GM23338 (cell line): ENCODE data around the gene BCAP31. TPM values are rescaled to one million over a fixed set of nuclear protein-coding genes. Genes with fewer than 3 reads are reported as not detected.
A peak's percentile ranks its signal among the peaks of the same experiment; 100 is the strongest.

ENCODE experiments used
- ATAC-seq: fragments of 200-7000 bp; cut with Tn5 transposase; 3 replicates; pipeline ENCODE4 v1.9.1; 2020
- DNase-seq: peaks from one replicate; pipeline ENCODE4 v3.0.0-alpha.2; 2015; ENCODE audit warnings: low spot score
- H2AFZ ChIP-seq: fragments of 200-600 bp; sonication (generic); 2 replicates; pipeline ENCODE4 v1.8.0; 2016; ENCODE audit warnings: antibody characterized with exemption, mild to moderate bottlenecking, moderate library complexity
- H3F3A ChIP-seq: fragments of 200-600 bp; sonication (generic); replicated peaks from 2 replicates; pipeline ENCODE4 v1.8.0; 2017; ENCODE audit warnings: antibody characterized with exemption, mixed run types, low read depth
- H3K27ac ChIP-seq: fragments of 200-600 bp; sonication (generic); 2 replicates; pipeline ENCODE4 v1.6.1; 2016; ENCODE audit warnings: low read depth
- H3K27me3 ChIP-seq: fragments of 200-600 bp; sonication (generic); 2 replicates; pipeline ENCODE4 v1.8.0; 2016; ENCODE audit warnings: mild to moderate bottlenecking, mixed run types, moderate library complexity; ENCODE audit not compliant: insufficient read depth
- H3K36me3 ChIP-seq: fragments of 200-600 bp; sonication (generic); 2 replicates; pipeline ENCODE4 v1.8.0; 2016; ENCODE audit warnings: mild to moderate bottlenecking; ENCODE audit not compliant: insufficient read depth
- H3K4me1 ChIP-seq: fragments of 200-600 bp; sonication (generic); 2 replicates; pipeline ENCODE4 v1.8.0; 2016; ENCODE audit warnings: mild to moderate bottlenecking, moderate library complexity; ENCODE audit not compliant: insufficient read depth
- H3K4me2 ChIP-seq: fragments of 200-600 bp; sonication (generic); 2 replicates; pipeline ENCODE4 v1.7.1; 2017; ENCODE audit warnings: mixed run types
- H3K4me3 ChIP-seq: fragments of 200-600 bp; sonication (generic); 2 replicates; pipeline ENCODE4 v1.6.1; 2016; ENCODE audit warnings: mixed run types
- H3K79me2 ChIP-seq: fragments of 200-600 bp; sonication (generic); replicated peaks from 2 replicates; pipeline ENCODE4 v1.8.0; 2017; ENCODE audit warnings: mild to moderate bottlenecking; ENCODE audit not compliant: insufficient read depth
- H3K9me2 ChIP-seq: fragments of 200-600 bp; sonication (generic); 2 replicates; pipeline ENCODE4 v1.8.0; 2017; ENCODE audit not compliant: insufficient read depth
- H4K20me1 ChIP-seq: fragments of 200-600 bp; sonication (generic); replicated peaks from 2 replicates; pipeline ENCODE4 v1.8.0; 2017; ENCODE audit warnings: mild to moderate bottlenecking; ENCODE audit not compliant: insufficient read depth
- H3K27ac Mint-ChIP-seq: 2 replicates; pipeline ENCODE4 v1.8.0; 2020; ENCODE audit warnings: inconsistent platforms, mild to moderate bottlenecking, moderate library complexity, mixed read lengths
- H3K27me3 Mint-ChIP-seq: 3 replicates; pipeline ENCODE4 v1.8.0; 2022; ENCODE audit warnings: low read depth, mild to moderate bottlenecking, moderate library complexity, mixed read lengths, inconsistent platforms; ENCODE audit not compliant: insufficient read depth, poor library complexity
- H3K36me3 Mint-ChIP-seq: 3 replicates; pipeline ENCODE4 v1.8.0; 2021; ENCODE audit warnings: low read depth, mild to moderate bottlenecking, inconsistent platforms, moderate library complexity, mixed read lengths
- H3K4me1 Mint-ChIP-seq: 3 replicates; pipeline ENCODE4 v1.8.0; 2020; ENCODE audit warnings: mild to moderate bottlenecking, inconsistent platforms, mixed read lengths
- H3K4me3 Mint-ChIP-seq: 3 replicates; pipeline ENCODE4 v1.8.0; 2021; ENCODE audit warnings: moderate library complexity, mild to moderate bottlenecking, inconsistent platforms, mixed read lengths
- H3K9me3 Mint-ChIP-seq: 3 replicates; pipeline ENCODE4 v1.8.0; 2020; ENCODE audit warnings: moderate library complexity, mild to moderate bottlenecking, inconsistent platforms, mixed read lengths
- CTCF ChIP-seq, 2 experiments: fragments of 200-600 bp in 1 of 2; sonication (generic) in 1 of 2; conservative IDR thresholded peaks; 2 replicates each; pipeline versions ENCODE4 v1.5.1 to v1.6.1; 2016 to 2017; ENCODE audit warnings: antibody characterized with exemption in 2 of 2, low read depth in 2 of 2, mild to moderate bottlenecking in 2 of 2, moderate library complexity in 1 of 2
- ETS1 ChIP-seq: IDR thresholded peaks from 2 replicates; pipeline ENCODE4 v1.6.1; 2016; ENCODE audit warnings: antibody characterized with exemption
- EZH2phosphoT487 ChIP-seq: fragments of 200-600 bp; sonication (generic); IDR thresholded peaks from one replicate; pipeline ENCODE4 v1.8.1; 2018; ENCODE audit warnings: antibody characterized with exemption; ENCODE audit not compliant: unreplicated experiment
- JUNB ChIP-seq: IDR thresholded peaks from one replicate; pipeline ENCODE4 v1.6.1; 2016; ENCODE audit warnings: antibody characterized with exemption; ENCODE audit not compliant: unreplicated experiment
- POLR2AphosphoS5 ChIP-seq: IDR thresholded peaks from 2 replicates; pipeline ENCODE4 v1.6.1; 2016; ENCODE audit warnings: antibody characterized with exemption, low read depth
- polyA plus RNA-seq: library from polyadenylated mRNA; unstranded; fragments of >200 nt; fragmentation: Nextera tagmentation; extraction: Ambion mirVana; gene quantifications from 2 replicates; pipeline ENCODE4 v1.2.1, GENCODE V29; 2016
- total RNA-seq: library from RNA; depleted of rRNA; stranded (reverse); fragments of >200 nt; shearing (Covaris generic); gene quantifications from 2 replicates; pipeline ENCODE4 v1.2.3, GENCODE V29; 2014
- TF ChIP-seq, protein P1 (sequence below): IDR thresholded peaks from one replicate; pipeline ENCODE4 v1.6.1; 2018; ENCODE audit warnings: antibody characterized with exemption; ENCODE audit not compliant: unreplicated experiment

BCAP31 gene
- total and polyA plus RNA-seq, 2 experiments from 2014 or later, result 85.0 to 145 TPM

GRCh38 chrX:153668423-153669173 lies 55.6 kb downstream of the BCAP31 start (continued):
- TF ChIP-seq, protein P1, sequence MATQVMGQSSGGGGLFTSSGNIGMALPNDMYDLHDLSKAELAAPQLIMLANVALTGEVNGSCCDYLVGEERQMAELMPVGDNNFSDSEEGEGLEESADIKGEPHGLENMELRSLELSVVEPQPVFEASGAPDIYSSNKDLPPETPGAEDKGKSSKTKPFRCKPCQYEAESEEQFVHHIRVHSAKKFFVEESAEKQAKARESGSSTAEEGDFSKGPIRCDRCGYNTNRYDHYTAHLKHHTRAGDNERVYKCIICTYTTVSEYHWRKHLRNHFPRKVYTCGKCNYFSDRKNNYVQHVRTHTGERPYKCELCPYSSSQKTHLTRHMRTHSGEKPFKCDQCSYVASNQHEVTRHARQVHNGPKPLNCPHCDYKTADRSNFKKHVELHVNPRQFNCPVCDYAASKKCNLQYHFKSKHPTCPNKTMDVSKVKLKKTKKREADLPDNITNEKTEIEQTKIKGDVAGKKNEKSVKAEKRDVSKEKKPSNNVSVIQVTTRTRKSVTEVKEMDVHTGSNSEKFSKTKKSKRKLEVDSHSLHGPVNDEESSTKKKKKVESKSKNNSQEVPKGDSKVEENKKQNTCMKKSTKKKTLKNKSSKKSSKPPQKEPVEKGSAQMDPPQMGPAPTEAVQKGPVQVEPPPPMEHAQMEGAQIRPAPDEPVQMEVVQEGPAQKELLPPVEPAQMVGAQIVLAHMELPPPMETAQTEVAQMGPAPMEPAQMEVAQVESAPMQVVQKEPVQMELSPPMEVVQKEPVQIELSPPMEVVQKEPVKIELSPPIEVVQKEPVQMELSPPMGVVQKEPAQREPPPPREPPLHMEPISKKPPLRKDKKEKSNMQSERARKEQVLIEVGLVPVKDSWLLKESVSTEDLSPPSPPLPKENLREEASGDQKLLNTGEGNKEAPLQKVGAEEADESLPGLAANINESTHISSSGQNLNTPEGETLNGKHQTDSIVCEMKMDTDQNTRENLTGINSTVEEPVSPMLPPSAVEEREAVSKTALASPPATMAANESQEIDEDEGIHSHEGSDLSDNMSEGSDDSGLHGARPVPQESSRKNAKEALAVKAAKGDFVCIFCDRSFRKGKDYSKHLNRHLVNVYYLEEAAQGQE, result no peak
- peak in 1 of 2 experiments; percentile 49; a peak in 1 of 4 replicates for TF ChIP-seq CTCF (conservative IDR thresholded peaks at IDR 0.05; ENCODE audit: low read depth in 2 of 2)

DNA sequence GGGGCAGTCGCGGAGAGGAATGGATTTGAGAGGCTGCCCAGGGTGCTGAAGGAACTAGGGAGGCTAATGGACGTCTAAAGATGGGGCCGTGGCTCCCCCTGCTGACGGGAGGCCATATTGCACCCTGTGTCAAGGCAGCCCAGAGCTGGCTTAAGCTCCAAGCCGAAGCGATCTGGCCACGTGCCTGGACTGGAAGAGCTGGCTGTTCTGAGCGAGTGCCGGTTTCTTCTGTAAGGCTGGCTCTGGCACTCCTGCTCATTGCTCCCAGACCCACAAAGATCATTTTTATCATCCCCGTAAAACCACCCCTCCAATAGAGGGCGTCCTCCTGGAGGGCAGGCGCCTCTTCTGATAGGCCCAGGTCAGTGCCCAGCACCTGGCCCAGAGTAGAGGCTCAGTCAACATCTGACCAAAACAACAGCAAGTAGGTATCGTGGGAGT lies 56.2 kb downstream of the BCAP31 start:
- Histone ChIP-seq H3K27me3 (no peaks in the 10 kb centered on the region), H3K4me2 (no peak overlapping the region), H2AFZ (no peak overlapping the region), H3K79me2 (no peaks in the 10 kb centered on the region), H3K9me2 (no peaks in the 10 kb centered on the region), H3K27ac (no peak overlapping the region), H3F3A (no peaks in the 10 kb centered on the region), H3K36me3 (no peaks in the 10 kb centered on the region), H4K20me1 (no peaks in the 10 kb centered on the region), H3K4me1 (no peaks in the 10 kb centered on the region), H3K4me3 (no peak overlapping the region)
- TF ChIP-seq POLR2AphosphoS5 (no peak), ETS1 (no peak), EZH2phosphoT487 (no peak), JUNB (no peak), CTCF (conservative IDR thresholded peaks at IDR 0.05; ENCODE audit: low read depth in 2 of 2) (peak; percentile 58 to 78)
- TF ChIP-seq, protein P1, result no peak
- Mint-ChIP-seq H3K36me3 (no peaks in the 10 kb centered on the region; the same call in 1 of the 3 replicates), H3K4me3 (peak overlapping the region; percentile 76), H3K4me1 (peaks cover 6% of the 10 kb centered on the region; the same call in 2 of the 3 replicates), H3K9me3 (no peaks in the 10 kb centered on the region), H3K27me3 (peaks cover 5% of the 10 kb centered on the region), H3K27ac (no peak overlapping the region)
- DNase-seq, result peak; percentile 85
- peak; percentile 78 for ATAC-seq
